Right cardiac atrium (tissue), 5 donors: ENCODE measurements around the gene KCNA3. TPM values are rescaled to one million over a fixed set of nuclear protein-coding genes. Genes with fewer than 3 reads are reported as not detected.
A peak's percentile ranks its signal among the peaks of the same experiment; 100 is the strongest.

Experiments used
- ATAC-seq, 2 donors: fragments of 200-7000 bp; cut with Tn5 transposase; one replicate each; pipeline versions ENCODE4 v1.8.0 to v1.9.1; 2020; ENCODE audit warnings: moderate library complexity in 2 of 2, mild to moderate bottlenecking in 1 of 2
- DNase-seq, 3 donors: peaks; one replicate each; pipeline ENCODE4 v3.0.0-alpha.2; 2020
- H3K27ac ChIP-seq: one replicate; pipeline ENCODE4 v1.5.1; 2013; ENCODE audit warnings: mild to moderate bottlenecking, low read length, control low read depth, moderate library complexity
- H3K27me3 ChIP-seq: one replicate; pipeline ENCODE4 v1.6.1; 2013; ENCODE audit not compliant: control insufficient read depth, insufficient read depth
- H3K4me1 ChIP-seq: one replicate; pipeline ENCODE4 v1.6.1; 2013; ENCODE audit warnings: low read length; ENCODE audit not compliant: control insufficient read depth, insufficient read depth
- H3K4me3 ChIP-seq: one replicate; pipeline ENCODE4 v1.5.1; 2013; ENCODE audit warnings: low read length, control low read depth
- H3K9me3 ChIP-seq: one replicate; pipeline ENCODE4 v1.6.1; 2013; ENCODE audit warnings: low read length; ENCODE audit not compliant: control insufficient read depth
- WGBS: extraction: QIAGEN DNeasy Blood & Tissue Kit; methylation state at CpG from one replicate; pipeline ENCODE4 v1.1.7; 2013; 5-methylcytosine and 5-hydroxymethylcytosine counted together
- intact Hi-C, 4 donors: fragments of 100-400 bp; cut with DNase I; formaldehyde crosslinking; loops; one replicate each; pipeline versions ENCODE4 v1.11.0 to v1.14.0; 2022 to 2023
- polyA plus RNA-seq: library from polyadenylated mRNA; stranded (reverse); fragments of 200-250 nt; gene quantifications from one replicate; pipeline ENCODE4 v1.2.3, GENCODE V29; 2013
- total RNA-seq, 4 donors: library from RNA; stranded (reverse); fragmentation: NEBNext Ultra II Directional; extraction: Animal tissue kit (Norgen Biotek cat#: 25700); gene quantifications; one replicate each; pipeline ENCODE4 v1.2.1, GENCODE V29; 2021
- donor health status: healthy with polysubstance abuse.
- donor health status: DM: no; HTN: yes; CAD: no.
- donor health status: DM: no; HTN: no; CAD: no.
- donor health status: DM: no; HTN: yes; CAD: no; lungs with severe emphysema.
- donor health status: DM: yes; HTN: yes; CAD: no.

Gene KCNA3
- total and polyA plus RNA-seq, 5 donors: 0.20 to 2.0 (median 0.56) TPM

- no peak overlapping the region for H3K27ac ChIP-seq
- no peak for DNase-seq
- no peaks in the 10 kb centered on the region for H3K9me3 ChIP-seq
- intact Hi-C loops: no loop called here
- no peaks in the 10 kb centered on the region for H3K4me1 ChIP-seq
- no peak overlapping the region for H3K4me3 ChIP-seq
- H3K27me3 ChIP-seq: no peaks in the 10 kb centered on the region
- no peak for ATAC-seq
- 61% methylated on average over 3 of the region's 3 CpGs for WGBS
Observed at GRCh38 chr1:110680036-110680735, 5.4 kb upstream of the KCNA3 start.

- ATAC-seq (no peak), DNase-seq (no peak)
- Histone ChIP-seq H3K27ac (no peak overlapping the region), H3K4me1 (peaks cover 4% of the 10 kb centered on the region), H3K9me3 (no peaks in the 10 kb centered on the region), H3K4me3 (no peak overlapping the region), H3K27me3 (no peaks in the 10 kb centered on the region)
- 72% methylated on average over 3 of the region's 3 CpGs for WGBS
- intact Hi-C loops: no loop called here
Observed at GRCh38 chr1:110677526-110677925, 2.8 kb upstream of the KCNA3 start.

GRCh38 chr1:110676970-110677369 is 2.2 kb upstream of the KCNA3 start:
- Histone ChIP-seq H3K9me3 (no peaks in the 10 kb centered on the region), H3K4me3 (no peak overlapping the region), H3K4me1 (peaks cover 4% of the 10 kb centered on the region), H3K27me3 (no peaks in the 10 kb centered on the region), H3K27ac (no peak overlapping the region)
- DNase-seq (no peak), ATAC-seq (no peak)
- 80% methylated on average over 4 of the region's 4 CpGs for WGBS
- intact Hi-C loops: no loop called here

GRCh38 chr1:110675060-110675791 is 486 bp upstream of the KCNA3 start:
- no peaks in the 10 kb centered on the region for H3K9me3 ChIP-seq
- ATAC-seq (peak; percentile 46 to 62), DNase-seq (peak in 2 of 3 donors; percentile 25 to 45)
- peak overlapping the region; percentile 53 for H3K4me3 ChIP-seq
- no peak overlapping the region for H3K27ac ChIP-seq
- peaks cover 4% of the 10 kb centered on the region for H3K4me1 ChIP-seq
- WGBS: 5% methylated on average over 57 of the region's 57 CpGs
- H3K27me3 ChIP-seq: no peaks in the 10 kb centered on the region
- intact Hi-C loops: no loop called here

- peak in 2 of 3 donors; percentile 8 to 46 for DNase-seq
- peak overlapping the region; percentile 53 for H3K4me3 ChIP-seq
- peaks cover 4% of the 10 kb centered on the region for H3K4me1 ChIP-seq
- intact Hi-C loops: no loop called here
- ATAC-seq: no peak
- no peaks in the 10 kb centered on the region for H3K27me3 ChIP-seq
- no peaks in the 10 kb centered on the region for H3K9me3 ChIP-seq
- H3K27ac ChIP-seq: no peak overlapping the region
- WGBS: 33% methylated on average over 51 of the region's 51 CpGs
Observed at GRCh38 chr1:110673805-110674336, 869 bp downstream of the KCNA3 start.

GRCh38 chr1:110673197-110673701 is 1.5 kb downstream of the KCNA3 start:
- intact Hi-C loops: no loop called here
- DNase-seq: no peak
- H3K27ac ChIP-seq: no peak overlapping the region

GRCh38 chr1:110672753-110673108 is 2.0 kb downstream of the KCNA3 start:
- ATAC-seq: no peak
- peak overlapping the region; percentile 22 for H3K4me3 ChIP-seq
- WGBS: 56% methylated on average over 4 of the region's 4 CpGs

More at GRCh38 chr1:110673197-110673701, 1.5 kb downstream of the KCNA3 start:
- no peaks in the 10 kb centered on the region for H3K27me3 ChIP-seq
- peaks cover 4% of the 10 kb centered on the region for H3K4me1 ChIP-seq
- 67% methylated on average over 25 of the region's 25 CpGs for WGBS
- no peaks in the 10 kb centered on the region for H3K9me3 ChIP-seq
- ATAC-seq: no peak
- H3K4me3 ChIP-seq: peak overlapping the region; percentile 22

GRCh38 chr1:110672001-110672752 is 2.6 kb downstream of the KCNA3 start:
- no peak overlapping the region for H3K27ac ChIP-seq
- no peaks in the 10 kb centered on the region for H3K9me3 ChIP-seq
- DNase-seq (no peak), ATAC-seq (no peak)
- H3K27me3 ChIP-seq: no peaks in the 10 kb centered on the region
- peaks cover 4% of the 10 kb centered on the region for H3K4me1 ChIP-seq
- 29% methylated on average over 12 of the region's 12 CpGs for WGBS
- no peak overlapping the region for H3K4me3 ChIP-seq
- intact Hi-C loops: no loop called here

More at GRCh38 chr1:110672753-110673108, 2.0 kb downstream of the KCNA3 start:
- no peaks in the 10 kb centered on the region for H3K9me3 ChIP-seq
- DNase-seq: no peak
- no peaks in the 10 kb centered on the region for H3K27me3 ChIP-seq
- H3K4me1 ChIP-seq: peaks cover 4% of the 10 kb centered on the region
- intact Hi-C loops: no loop called here
- H3K27ac ChIP-seq: no peak overlapping the region

GRCh38 chr1:110671361-110671760 is 3.4 kb downstream of the KCNA3 start:
- intact Hi-C loops: no loop called here

GRCh38 chr1:110668549-110668948 is 6.2 kb downstream of the KCNA3 start:
- WGBS: 56% methylated on average over 4 of the region's 4 CpGs
- H3K4me3 ChIP-seq: no peak overlapping the region

More at GRCh38 chr1:110671361-110671760, 3.4 kb downstream of the KCNA3 start:
- ATAC-seq: no peak
- Histone ChIP-seq H3K9me3 (no peaks in the 10 kb centered on the region), H3K4me3 (no peak overlapping the region), H3K27me3 (no peaks in the 10 kb centered on the region), H3K4me1 (peaks cover 4% of the 10 kb centered on the region), H3K27ac (no peak overlapping the region)
- no peak for DNase-seq
- WGBS: 47% methylated on average over 2 of the region's 2 CpGs

More at GRCh38 chr1:110668549-110668948, 6.2 kb downstream of the KCNA3 start:
- no peak for DNase-seq
- H3K9me3 ChIP-seq: no peaks in the 10 kb centered on the region
- ATAC-seq: no peak
- H3K27ac ChIP-seq: no peak overlapping the region
- intact Hi-C loops: no loop called here
- H3K4me1 ChIP-seq: peaks cover 4% of the 10 kb centered on the region
- H3K27me3 ChIP-seq: peaks cover 5% of the 10 kb centered on the region
